Skin of body (tissue), 2 donors: ENCODE measurements around the gene CTNNA3. TPM values are rescaled to one million over a fixed set of nuclear protein-coding genes. Genes with fewer than 3 reads are reported as not detected.
"Not testable (repeated sequence)": the region's sequence is repeated elsewhere in the genome, so short reads cannot be mapped to it uniquely, and the experiment has no call there.

Source experiments
- DNase-seq: peaks from one replicate; lab custom pipeline; 2025; lab: John Stamatoyannopoulos, UW
- total RNA-seq: library from RNA; depleted of rRNA; stranded (reverse); fragments of >200 nt; gene quantifications from one replicate; pipeline ENCODE4 v1.2.3, GENCODE V29; 2014

CTNNA3 gene
- total RNA-seq, 1 donor from 2014 or later = 7.1 TPM

- no peak for DNase-seq
These were observed 439.0 kb downstream of the CTNNA3 start for GRCh38 chr10:67257018-67257417.

- peak; percentile 88 for DNase-seq
These were observed 445.3 kb downstream of the CTNNA3 start for GRCh38 chr10:67250686-67251085.

GRCh38 chr10:67246066-67246555 lies 449.9 kb downstream of the CTNNA3 start:
- no peak for DNase-seq

GRCh38 chr10:67242528-67242927 lies 453.5 kb downstream of the CTNNA3 start:
- no peak for DNase-seq

GRCh38 chr10:67241451-67241850 lies 454.5 kb downstream of the CTNNA3 start:
- DNase-seq = no peak

GRCh38 chr10:67239864-67240497 lies 456.0 kb downstream of the CTNNA3 start:
- DNase-seq = no peak

- DNase-seq = not testable (repeated sequence)
These were observed 465.1 kb downstream of the CTNNA3 start for GRCh38 chr10:67230680-67231500.

GRCh38 chr10:67225226-67225625 lies 470.8 kb downstream of the CTNNA3 start:
- no peak for DNase-seq

GRCh38 chr10:67224553-67224952 lies 471.4 kb downstream of the CTNNA3 start:
- no peak for DNase-seq

GRCh38 chr10:67222934-67223333 lies 473.1 kb downstream of the CTNNA3 start:
- no peak for DNase-seq

- no peak for DNase-seq
These were observed 474.0 kb downstream of the CTNNA3 start for GRCh38 chr10:67221939-67222494.

- DNase-seq = no peak
These were observed 484.3 kb downstream of the CTNNA3 start for GRCh38 chr10:67211680-67212079.

- DNase-seq = not testable (repeated sequence)
These were observed 488.1 kb downstream of the CTNNA3 start for GRCh38 chr10:67207923-67208322.

- DNase-seq = no peak
These were observed 495.0 kb downstream of the CTNNA3 start for GRCh38 chr10:67200913-67201564.

- DNase-seq = no peak
These were observed 520.6 kb downstream of the CTNNA3 start for GRCh38 chr10:67175354-67175753.

GRCh38 chr10:67173787-67174186 lies 522.2 kb downstream of the CTNNA3 start:
- no peak for DNase-seq

- DNase-seq = no peak
These were observed 524.0 kb downstream of the CTNNA3 start for GRCh38 chr10:67171970-67172369.

GRCh38 chr10:67156239-67156638 lies 539.8 kb downstream of the CTNNA3 start:
- DNase-seq = no peak

GRCh38 chr10:67151471-67151870 lies 544.5 kb downstream of the CTNNA3 start:
- no peak for DNase-seq

- DNase-seq = no peak
These were observed 551.5 kb downstream of the CTNNA3 start for GRCh38 chr10:67144530-67144929.

GRCh38 chr10:67141300-67141699 lies 554.7 kb downstream of the CTNNA3 start:
- no peak for DNase-seq

GRCh38 chr10:67140641-67141040 lies 555.4 kb downstream of the CTNNA3 start:
- DNase-seq = no peak
